SJSA1 (cell line): ENCODE results near the gene SEC61A1. TPM values are rescaled to one million over a fixed set of nuclear protein-coding genes. Genes with fewer than 3 reads are reported as not detected.

Experiments used
- DNase-seq, 2 experiments: peaks; one replicate each; pipeline ENCODE4 v3.0.0-alpha.2; 2015 to 2020; ENCODE audit warnings: low spot score in 2 of 2, low read depth in 1 of 2
- H3K27ac ChIP-seq: fragments of 250-450 bp; sonication (Bioruptor Pico); 2 replicates; pipeline ENCODE4 v1.5.1; 2020; ENCODE audit warnings: mild to moderate bottlenecking, moderate library complexity
- H3K27me3 ChIP-seq: fragments of 250-450 bp; sonication (Bioruptor Pico); replicated peaks from 2 replicates; pipeline ENCODE4 v1.5.1; 2020; ENCODE audit warnings: mild to moderate bottlenecking, moderate library complexity
- H3K36me3 ChIP-seq: fragments of 250-450 bp; sonication (Bioruptor Pico); 2 replicates; pipeline ENCODE4 v1.5.1; 2020; ENCODE audit warnings: mild to moderate bottlenecking
- H3K4me1 ChIP-seq: fragments of 250-450 bp; sonication (Bioruptor Pico); replicated peaks from 2 replicates; pipeline ENCODE4 v1.6.1; 2021; ENCODE audit warnings: mild to moderate bottlenecking
- H3K4me3 ChIP-seq: fragments of 250-450 bp; sonication (Bioruptor Pico); 2 replicates; pipeline ENCODE4 v1.5.1; 2020; ENCODE audit warnings: mild to moderate bottlenecking
- H3K9me3 ChIP-seq: fragments of 250-450 bp; sonication (Bioruptor Pico); replicated peaks from 2 replicates; pipeline ENCODE4 v1.5.1; 2020; ENCODE audit warnings: mild to moderate bottlenecking
- total RNA-seq: library from RNA; depleted of rRNA; stranded (reverse); fragments of >200 nt; shearing (Covaris generic); gene quantifications from 2 replicates; pipeline ENCODE4 v1.2.3, GENCODE V29; 2014

Gene SEC61A1
- total RNA-seq, 1 experiment from 2014 or later = 285 TPM

DNA sequence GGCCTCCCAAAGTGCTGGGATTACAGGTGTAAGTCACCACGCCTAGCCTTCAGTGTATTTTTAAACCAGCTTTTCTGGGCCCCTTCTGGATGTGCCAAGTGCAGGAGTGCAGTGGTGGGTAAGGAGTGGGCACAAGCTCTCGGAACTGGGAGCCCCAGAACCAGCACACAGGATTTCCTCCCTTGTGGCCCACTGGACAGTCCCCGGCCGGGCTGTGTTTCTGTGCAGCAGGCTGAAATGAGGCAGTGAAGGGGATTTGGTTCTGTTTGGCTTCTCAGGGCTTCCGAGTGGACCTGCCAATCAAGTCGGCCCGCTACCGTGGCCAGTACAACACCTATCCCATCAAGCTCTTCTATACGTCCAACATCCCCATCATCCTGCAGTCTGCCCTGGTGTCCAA, 14.4 kb downstream of the SEC61A1 start:
- no peak for DNase-seq
- peaks cover 99% of the 10 kb centered on the region for H3K36me3 ChIP-seq
- no peaks in the 10 kb centered on the region for H3K9me3 ChIP-seq
- no peak overlapping the region for H3K27ac ChIP-seq
- H3K4me1 ChIP-seq = peaks cover 3% of the 10 kb centered on the region
- H3K4me3 ChIP-seq = no peak overlapping the region
- H3K27me3 ChIP-seq = no peaks in the 10 kb centered on the region

DNA sequence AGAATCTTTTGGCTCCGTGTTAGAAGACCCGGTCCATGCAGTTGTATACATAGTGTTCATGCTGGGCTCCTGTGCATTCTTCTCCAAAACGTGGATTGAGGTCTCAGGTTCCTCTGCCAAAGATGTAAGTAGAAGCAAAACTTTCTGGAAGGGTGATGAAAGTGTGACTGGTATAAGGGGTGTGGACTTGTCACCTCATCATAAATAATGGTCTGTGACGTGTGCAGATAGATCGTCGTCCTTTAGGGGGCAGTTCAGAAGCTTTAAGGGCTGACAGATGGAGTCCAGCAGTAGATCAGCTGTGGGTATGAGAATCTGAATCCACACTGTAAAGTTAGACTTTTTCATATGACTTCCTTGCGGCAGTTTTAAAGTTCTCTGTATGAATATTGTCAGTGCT, 15.3 kb downstream of the SEC61A1 start:
- Histone ChIP-seq H3K36me3 (peaks cover 99% of the 10 kb centered on the region), H3K27me3 (no peaks in the 10 kb centered on the region)
- DNase-seq = no peak

DNA sequence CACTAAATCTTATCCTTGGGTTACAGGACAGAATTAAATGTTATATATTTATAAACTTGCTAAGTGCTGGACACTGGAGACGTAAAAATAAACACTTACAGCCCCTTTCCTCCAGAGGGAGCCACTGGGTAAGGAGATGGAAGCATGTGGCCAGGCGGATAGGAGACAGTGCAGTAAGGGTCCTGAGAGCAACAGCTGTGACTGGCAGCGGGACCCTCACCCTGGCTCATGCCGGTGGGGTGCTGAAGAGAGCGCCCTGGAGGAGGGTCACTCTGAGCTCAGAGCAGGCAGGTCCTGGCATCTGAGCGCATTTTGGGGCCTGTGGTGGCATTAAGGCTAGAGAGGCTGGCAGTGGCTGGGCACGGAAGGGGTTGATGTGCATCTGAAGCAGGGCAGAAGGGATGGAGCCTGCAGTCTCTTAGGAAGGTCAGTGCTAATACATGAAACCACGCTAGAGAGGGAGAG, 16.0 kb downstream of the SEC61A1 start:
- no peak for DNase-seq

More for the DNA sequence above, 15.3 kb downstream of the SEC61A1 start:
- Histone ChIP-seq H3K4me3 (no peak overlapping the region), H3K4me1 (no peaks in the 10 kb centered on the region), H3K9me3 (no peaks in the 10 kb centered on the region), H3K27ac (no peak overlapping the region)

DNA sequence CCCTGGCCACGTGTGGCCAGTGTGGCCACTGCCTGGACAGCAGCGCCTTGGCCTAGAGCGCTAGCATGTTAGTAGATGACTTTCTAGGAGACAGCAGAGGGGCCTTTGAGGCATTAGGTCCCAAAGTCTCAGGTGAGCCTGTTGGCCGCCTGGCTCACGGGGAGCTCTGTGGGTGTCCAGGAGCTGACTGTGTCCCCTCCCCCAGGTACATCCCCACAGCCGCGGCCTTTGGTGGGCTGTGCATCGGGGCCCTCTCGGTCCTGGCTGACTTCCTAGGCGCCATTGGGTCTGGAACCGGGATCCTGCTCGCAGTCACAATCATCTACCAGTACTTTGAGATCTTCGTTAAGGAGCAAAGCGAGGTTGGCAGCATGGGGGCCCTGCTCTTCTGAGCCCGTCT, 17.0 kb downstream of the SEC61A1 start:
- peaks cover 16% of the 10 kb centered on the region for H3K4me1 ChIP-seq
- no peak for DNase-seq
- H3K36me3 ChIP-seq = peaks cover 100% of the 10 kb centered on the region
- no peaks in the 10 kb centered on the region for H3K27me3 ChIP-seq
- no peak overlapping the region for H3K4me3 ChIP-seq
- H3K9me3 ChIP-seq = no peaks in the 10 kb centered on the region
- H3K27ac ChIP-seq = no peak overlapping the region

More for the DNA sequence above, 16.0 kb downstream of the SEC61A1 start:
- H3K27me3 ChIP-seq = no peaks in the 10 kb centered on the region
- H3K36me3 ChIP-seq = peaks cover 100% of the 10 kb centered on the region
- H3K4me3 ChIP-seq = no peak overlapping the region
- H3K4me1 ChIP-seq = peaks cover 5% of the 10 kb centered on the region
- H3K9me3 ChIP-seq = no peaks in the 10 kb centered on the region
- H3K27ac ChIP-seq = no peak overlapping the region

DNA sequence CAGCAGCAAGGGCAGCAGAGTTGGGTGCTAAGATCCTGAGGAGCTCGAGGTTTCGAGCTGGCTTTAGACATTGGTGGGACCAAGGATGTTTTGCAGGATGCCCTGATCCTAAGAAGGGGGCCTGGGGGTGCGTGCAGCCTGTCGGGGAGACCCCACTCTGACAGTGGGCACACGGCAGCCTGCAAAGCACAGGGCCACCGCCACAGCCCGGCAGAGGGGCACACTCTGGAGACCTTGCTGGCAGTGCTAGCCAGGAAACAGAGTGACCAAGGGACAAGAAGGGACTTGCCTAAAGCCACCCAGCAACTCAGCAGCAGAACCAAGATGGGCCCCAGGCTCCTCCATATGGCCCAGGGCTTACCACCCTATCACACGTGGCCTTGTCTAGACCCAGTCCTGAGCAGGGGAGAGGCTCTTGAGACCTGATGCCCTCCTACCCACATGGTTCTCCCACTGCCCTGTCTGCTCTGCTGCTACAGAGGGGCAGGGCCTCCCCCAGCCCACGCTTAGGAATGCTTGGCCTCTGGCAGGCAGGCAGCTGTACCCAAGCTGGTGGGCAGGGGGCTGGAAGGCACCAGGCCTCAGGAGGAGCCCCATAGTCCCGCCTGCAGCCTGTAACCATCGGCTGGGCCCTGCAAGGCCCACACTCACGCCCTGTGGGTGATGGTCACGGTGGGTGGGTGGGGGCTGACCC, 18.8 kb downstream of the SEC61A1 start:
- Histone ChIP-seq H3K27me3 (no peaks in the 10 kb centered on the region), H3K27ac (no peak overlapping the region), H3K4me3 (no peak overlapping the region), H3K36me3 (peaks cover 95% of the 10 kb centered on the region), H3K4me1 (peaks cover 18% of the 10 kb centered on the region), H3K9me3 (no peaks in the 10 kb centered on the region)
- DNase-seq = no peak

DNA sequence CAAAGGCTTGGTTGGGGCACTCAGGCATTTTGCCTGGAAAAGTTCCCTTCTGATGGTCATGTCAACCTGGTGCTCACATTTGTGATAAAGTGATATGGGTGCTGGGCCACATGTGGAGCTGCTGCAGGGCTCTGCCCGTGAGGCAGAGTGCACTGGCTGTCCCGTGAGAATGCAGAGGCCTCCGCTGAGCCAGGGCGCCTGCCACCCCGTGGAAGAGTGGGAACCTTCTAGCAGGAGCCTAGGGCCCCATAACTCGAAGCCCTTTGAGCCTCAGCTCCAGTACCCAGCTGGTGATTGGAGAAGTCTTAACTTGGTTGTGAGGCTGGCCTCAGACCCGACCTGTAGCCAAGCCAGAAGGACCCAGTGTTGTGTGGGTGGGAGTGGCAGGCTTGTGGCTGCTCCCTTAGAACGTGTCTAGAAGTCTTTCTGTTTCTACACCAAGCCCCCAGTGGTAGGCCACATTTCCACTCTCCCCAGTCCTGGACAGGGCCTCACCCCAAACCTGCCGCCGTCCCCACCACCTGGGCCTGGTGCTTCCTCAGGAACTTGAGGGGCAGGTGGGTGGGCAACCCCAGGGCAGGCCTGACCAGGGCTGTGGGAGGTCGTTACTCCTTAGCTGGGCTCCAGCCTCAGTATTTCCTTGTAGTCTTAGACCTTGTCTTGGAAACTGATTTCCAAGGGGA, 19.7 kb downstream of the SEC61A1 start:
- Histone ChIP-seq H3K4me1 (peaks cover 18% of the 10 kb centered on the region), H3K27me3 (no peaks in the 10 kb centered on the region), H3K9me3 (no peaks in the 10 kb centered on the region), H3K4me3 (no peak overlapping the region), H3K36me3 (peaks cover 87% of the 10 kb centered on the region), H3K27ac (no peak overlapping the region)
- no peak for DNase-seq

DNA sequence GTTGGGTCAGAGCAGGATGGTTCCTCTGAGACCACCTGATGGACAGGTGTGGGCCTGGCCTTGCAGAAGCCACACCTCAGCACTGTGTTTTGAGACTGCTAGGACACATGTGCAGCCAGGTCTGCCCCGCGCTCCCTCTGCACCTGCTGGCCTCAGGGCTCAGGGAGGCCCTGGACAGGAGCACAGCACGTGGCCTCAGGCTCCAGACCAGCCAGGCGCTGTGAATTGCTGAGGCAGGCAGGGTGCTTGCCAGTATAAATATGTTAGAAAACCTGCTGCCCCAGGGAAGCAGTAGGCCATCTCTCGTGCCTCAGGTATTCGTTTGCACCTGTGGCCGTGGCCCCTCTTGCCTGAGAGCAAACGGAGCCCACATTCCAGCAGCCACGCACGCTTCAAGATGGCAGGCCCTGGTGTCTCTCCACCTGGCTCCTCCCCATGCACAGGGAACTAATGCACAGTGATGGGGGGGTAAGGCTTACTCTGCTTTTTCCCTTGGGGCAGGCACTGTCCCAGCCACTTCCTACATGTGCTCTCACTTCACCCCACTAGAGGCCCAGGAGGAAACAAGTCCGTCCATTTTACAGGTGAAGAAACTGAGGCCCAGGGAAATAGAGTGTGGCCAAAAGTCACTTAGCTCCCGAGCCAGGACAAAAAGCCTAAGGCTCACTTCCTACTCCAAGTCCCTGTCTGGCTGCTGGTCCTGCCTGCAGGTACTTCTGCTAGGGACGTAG, 20.4 kb downstream of the SEC61A1 start:
- Histone ChIP-seq H3K9me3 (no peaks in the 10 kb centered on the region), H3K4me1 (peaks cover 18% of the 10 kb centered on the region), H3K27ac (no peak overlapping the region), H3K27me3 (no peaks in the 10 kb centered on the region), H3K4me3 (no peak overlapping the region), H3K36me3 (peaks cover 80% of the 10 kb centered on the region)
- no peak for DNase-seq

DNA sequence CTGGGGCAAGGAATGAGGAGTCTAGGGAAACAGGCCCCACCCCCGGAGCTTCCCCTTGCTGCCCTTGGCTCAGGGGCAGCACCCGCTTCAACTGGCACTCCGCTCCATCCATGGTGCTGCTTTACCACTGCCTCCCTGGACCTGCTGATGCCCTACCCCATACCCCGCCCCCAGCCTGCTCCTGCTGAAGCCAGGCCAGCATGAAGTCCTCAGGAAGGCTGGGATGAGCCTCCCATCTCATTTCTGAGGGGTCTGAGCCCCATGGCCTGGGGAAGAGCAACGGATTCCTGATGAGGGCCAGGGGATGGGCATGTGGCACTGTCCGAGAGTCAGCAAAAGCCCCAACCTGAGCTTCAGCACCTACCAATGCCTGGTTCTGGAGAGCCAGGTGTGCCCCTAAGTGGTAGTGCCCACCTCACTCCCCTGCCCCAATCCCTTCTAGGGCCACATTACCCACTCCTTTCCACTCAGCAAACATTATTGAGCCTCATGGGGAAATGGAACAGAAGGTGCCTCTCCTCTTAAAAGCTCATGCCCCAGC, 21.0 kb downstream of the SEC61A1 start:
- no peak for DNase-seq
- Histone ChIP-seq H3K4me3 (no peak overlapping the region), H3K27ac (no peak overlapping the region), H3K36me3 (peaks cover 77% of the 10 kb centered on the region), H3K4me1 (peaks cover 18% of the 10 kb centered on the region), H3K27me3 (no peaks in the 10 kb centered on the region), H3K9me3 (no peaks in the 10 kb centered on the region)

DNA sequence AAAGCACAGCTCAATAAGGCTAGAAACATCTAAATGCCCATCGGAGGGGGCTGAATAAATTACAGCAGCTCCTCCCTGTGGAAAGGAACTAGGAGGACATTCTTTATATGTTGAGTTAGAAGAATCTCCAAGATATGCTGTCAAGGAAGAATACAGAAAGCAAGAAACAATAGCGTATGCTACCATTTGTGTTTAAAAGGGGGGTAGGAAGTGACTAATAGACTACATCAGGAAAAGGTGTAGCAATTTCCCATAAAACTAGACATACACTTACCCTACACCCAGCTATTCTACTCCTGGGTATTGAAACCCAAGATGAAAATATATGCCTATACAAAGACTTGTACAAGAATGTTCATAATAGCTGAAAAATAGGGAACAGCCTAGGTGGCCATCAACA, 21.6 kb downstream of the SEC61A1 start:
- peaks cover 18% of the 10 kb centered on the region for H3K4me1 ChIP-seq
- DNase-seq = no peak
- H3K9me3 ChIP-seq = no peaks in the 10 kb centered on the region
- no peaks in the 10 kb centered on the region for H3K27me3 ChIP-seq
- no peak overlapping the region for H3K4me3 ChIP-seq
- peaks cover 76% of the 10 kb centered on the region for H3K36me3 ChIP-seq
- no peak overlapping the region for H3K27ac ChIP-seq

DNA sequence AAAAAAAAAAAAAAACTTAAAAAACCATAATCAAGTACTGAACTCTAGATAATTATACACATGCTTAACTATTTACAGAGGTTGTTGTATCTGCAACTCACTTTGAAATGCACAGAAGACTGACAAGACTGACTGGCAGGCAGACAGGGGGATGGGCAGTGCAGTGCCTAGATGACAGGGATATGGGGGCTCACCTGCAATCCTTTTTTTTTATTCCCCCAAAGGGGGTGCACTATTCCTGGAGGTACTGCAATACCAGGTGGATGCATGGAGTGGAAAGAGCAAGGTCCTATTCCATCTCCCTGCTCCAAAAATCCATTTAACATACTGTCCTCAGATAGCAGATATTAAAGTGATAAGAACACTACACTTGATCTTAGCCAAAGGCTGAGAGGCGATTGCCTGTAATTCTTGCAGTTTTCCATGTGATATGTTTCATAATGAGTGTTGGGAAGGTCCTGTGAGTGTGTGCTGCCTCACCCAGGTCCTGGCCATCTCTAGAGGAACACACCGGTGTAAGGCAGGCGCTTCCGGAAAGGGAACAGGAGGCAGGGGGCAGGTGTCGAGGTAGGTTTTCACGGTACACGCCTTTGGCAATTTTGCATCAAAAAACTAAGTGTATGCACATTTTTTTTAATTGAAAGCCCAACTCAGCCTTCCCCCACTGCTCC, 22.7 kb downstream of the SEC61A1 start:
- no peak for DNase-seq
- Histone ChIP-seq H3K4me1 (peaks cover 27% of the 10 kb centered on the region), H3K27ac (no peak overlapping the region), H3K4me3 (no peak overlapping the region), H3K9me3 (no peaks in the 10 kb centered on the region), H3K36me3 (peaks cover 75% of the 10 kb centered on the region), H3K27me3 (no peaks in the 10 kb centered on the region)

DNA sequence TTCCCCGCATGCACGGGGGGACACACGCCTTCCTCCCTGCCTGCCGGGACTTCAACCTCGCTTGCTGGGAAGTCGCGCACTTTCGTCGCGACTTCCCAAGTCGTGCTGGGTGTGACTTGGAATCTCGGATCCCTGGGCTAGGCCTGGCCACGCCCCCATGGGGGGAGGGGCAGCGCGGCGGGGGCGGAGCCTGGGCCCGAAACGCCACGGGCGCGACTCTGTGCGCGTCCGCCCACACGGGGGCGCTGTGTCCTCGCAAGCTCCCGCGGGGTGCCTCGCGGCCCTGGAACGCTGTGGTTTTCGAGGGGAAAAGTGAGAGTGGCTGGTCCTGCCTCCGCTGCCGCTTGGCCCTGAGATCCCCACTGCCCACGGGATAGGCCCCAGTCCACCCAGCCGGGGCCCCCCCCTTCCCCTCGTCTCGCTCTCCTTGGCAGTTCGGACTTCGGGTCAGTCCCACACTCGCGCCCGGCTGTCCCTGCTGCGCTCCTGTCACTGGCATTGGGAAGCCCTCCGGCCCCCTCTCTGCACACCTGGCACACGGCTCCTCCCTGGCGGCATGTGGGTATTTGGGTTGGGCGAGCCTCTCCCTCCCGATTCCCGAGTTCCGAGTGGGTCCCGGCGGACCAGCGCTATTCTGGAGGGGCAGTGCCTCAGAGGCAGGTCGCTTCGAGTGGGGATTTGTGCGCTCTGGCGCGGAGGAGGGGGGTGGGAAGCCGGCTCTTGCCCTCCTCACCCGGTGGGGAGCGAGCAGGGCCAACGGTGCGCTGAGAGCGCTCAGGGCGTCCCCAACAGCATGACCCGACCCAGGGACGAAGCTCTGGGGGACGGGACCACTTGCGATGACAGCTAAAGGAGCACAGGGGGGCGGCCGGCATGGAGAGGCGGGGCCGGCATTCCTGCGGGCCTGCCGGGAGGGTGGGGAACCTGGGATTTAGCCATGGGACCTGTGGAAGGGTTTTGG, 23.6 kb downstream of the SEC61A1 start:
- H3K4me3 ChIP-seq = no peak overlapping the region
- no peaks in the 10 kb centered on the region for H3K9me3 ChIP-seq
- no peaks in the 10 kb centered on the region for H3K27me3 ChIP-seq
- no peak for DNase-seq
- H3K27ac ChIP-seq = no peak overlapping the region
- peaks cover 72% of the 10 kb centered on the region for H3K36me3 ChIP-seq
- peaks cover 36% of the 10 kb centered on the region for H3K4me1 ChIP-seq

DNA sequence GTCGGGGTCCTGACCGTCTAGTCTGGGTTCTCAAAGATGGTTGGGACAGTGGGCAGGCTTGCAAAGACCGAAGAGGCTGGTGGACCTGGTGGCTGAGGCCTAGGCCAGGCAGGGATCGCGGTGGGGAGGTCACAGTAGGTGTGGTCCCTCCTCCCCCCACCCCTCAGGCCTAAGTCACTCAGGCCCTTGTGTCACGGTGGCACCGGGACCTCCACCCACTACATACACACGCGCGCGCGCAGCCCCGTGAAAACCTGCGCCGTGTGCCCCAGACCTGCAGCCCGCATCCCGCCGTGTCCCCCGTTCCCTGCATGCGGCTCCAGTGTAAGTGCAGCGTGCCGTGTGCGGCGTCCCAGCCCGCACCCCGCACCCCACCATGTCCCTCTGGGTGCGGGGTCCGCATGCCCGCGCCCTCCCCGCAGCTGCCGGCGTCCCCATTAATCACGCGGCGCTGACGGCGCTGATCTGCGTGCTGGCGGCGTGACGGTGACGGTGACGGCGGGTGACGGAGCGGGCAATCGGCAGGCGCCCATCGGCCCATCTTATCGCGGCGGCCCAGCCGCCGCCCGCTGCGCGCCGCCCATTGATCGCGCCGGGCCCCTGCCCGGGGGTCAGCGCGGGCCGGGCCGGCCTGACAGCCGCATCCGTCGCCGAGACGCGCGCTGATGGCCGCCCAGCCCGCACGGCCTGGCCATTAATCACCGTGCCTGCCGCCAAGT, 24.4 kb downstream of the SEC61A1 start:
- H3K36me3 ChIP-seq = peaks cover 72% of the 10 kb centered on the region
- no peak overlapping the region for H3K4me3 ChIP-seq
- no peaks in the 10 kb centered on the region for H3K27me3 ChIP-seq
- H3K4me1 ChIP-seq = peaks cover 40% of the 10 kb centered on the region
- no peaks in the 10 kb centered on the region for H3K9me3 ChIP-seq
- DNase-seq = no peak
- no peak overlapping the region for H3K27ac ChIP-seq
